ENCODE data around the gene SH3RF3.

Gene SH3RF3

GRCh38 chr2:109454765-109455394 is 325.9 kb downstream of the SH3RF3 start:
- POLR2A ChIA-PET: no interaction called here

GRCh38 chr2:109455731-109456691 is 327.0 kb downstream of the SH3RF3 start:
- CTCF ChIA-PET: interaction anchor here (1.6 kb wide), 1 partner anchor 54 kb away, joined by 4 read pairs; no protein-coding TSS in a partner anchor
- Histone ChIP-seq H3K27ac (ENCODE audit: insufficient read depth in 1 of 2, low read depth in 1 of 2, low read length in 2 of 2, poor library complexity in 1 of 2, severe bottlenecking in 2 of 2) (no peak overlapping the region), H3K4me3 (ENCODE audit: control insufficient read depth in 1 of 7, extremely low read depth in 1 of 7, insufficient read depth in 4 of 7, low read depth in 2 of 7, low read length in 6 of 7) (no peak overlapping the region), H3K27me3 (replicated peaks in 2 of 5; ENCODE audit: control insufficient read depth in 4 of 5, insufficient read depth in 5 of 5, low read length in 4 of 5) (no peaks in the 10 kb centered on the region), H3K4me1 (ENCODE audit: control extremely low read depth in 1 of 4, control insufficient read depth in 4 of 4, insufficient read depth in 4 of 4, low read length in 3 of 4) (peaks cover 0 to 21% (median 9%) of the 10 kb centered on the region in 4 experiments), H3K36me3 (ENCODE audit: control insufficient read depth in 4 of 4, insufficient read depth in 4 of 4, low read length in 3 of 4) (no peaks in the 10 kb centered on the region), H3K9me3 (ENCODE audit: control extremely low read depth in 1 of 5, control insufficient read depth in 4 of 5, insufficient read depth in 2 of 5, low read depth in 1 of 5, low read length in 4 of 5) (no peaks in the 10 kb centered on the region)
- WGBS (ENCODE audit: insufficient coverage): 93% methylated on average over 19 of the region's 21 CpGs
- POLR2A ChIA-PET: no interaction called here
- DNase-seq: no peak

More at GRCh38 chr2:109454765-109455394, 325.9 kb downstream of the SH3RF3 start:
- Histone ChIP-seq H3K9me3 (ENCODE audit: control extremely low read depth in 1 of 5, control insufficient read depth in 4 of 5, insufficient read depth in 2 of 5, low read depth in 1 of 5, low read length in 4 of 5) (no peaks in the 10 kb centered on the region), H3K4me3 (ENCODE audit: control insufficient read depth in 1 of 7, extremely low read depth in 1 of 7, insufficient read depth in 4 of 7, low read depth in 2 of 7, low read length in 6 of 7) (no peak overlapping the region), H3K36me3 (ENCODE audit: control insufficient read depth in 4 of 4, insufficient read depth in 4 of 4, low read length in 3 of 4) (no peaks in the 10 kb centered on the region), H3K27me3 (replicated peaks in 2 of 5; ENCODE audit: control insufficient read depth in 4 of 5, insufficient read depth in 5 of 5, low read length in 4 of 5) (no peaks in the 10 kb centered on the region), H3K27ac (ENCODE audit: insufficient read depth in 1 of 2, low read depth in 1 of 2, low read length in 2 of 2, poor library complexity in 1 of 2, severe bottlenecking in 2 of 2) (no peak overlapping the region), H3K4me1 (ENCODE audit: control extremely low read depth in 1 of 4, control insufficient read depth in 4 of 4, insufficient read depth in 4 of 4, low read length in 3 of 4) (peaks cover 0 to 26% (median 9%) of the 10 kb centered on the region in 4 experiments)
- DNase-seq: no peak
- WGBS (ENCODE audit: insufficient coverage): 92% methylated on average over 5 of the region's 7 CpGs
- CTCF ChIA-PET: interaction anchor here (1.6 kb wide), 1 partner anchor 55 kb away, joined by 4 read pairs; no protein-coding TSS in a partner anchor

GRCh38 chr2:109456776-109457175 is 327.8 kb downstream of the SH3RF3 start:
- ChIA-PET POLR2A (no interaction called here), CTCF (no interaction called here)
- Histone ChIP-seq H3K27ac (ENCODE audit: insufficient read depth in 1 of 2, low read depth in 1 of 2, low read length in 2 of 2, poor library complexity in 1 of 2, severe bottlenecking in 2 of 2) (no peak overlapping the region), H3K4me3 (ENCODE audit: control insufficient read depth in 1 of 7, extremely low read depth in 1 of 7, insufficient read depth in 4 of 7, low read depth in 2 of 7, low read length in 6 of 7) (no peak overlapping the region), H3K4me1 (ENCODE audit: control extremely low read depth in 1 of 4, control insufficient read depth in 4 of 4, insufficient read depth in 4 of 4, low read length in 3 of 4) (peaks cover 0 to 14% (median 7%) of the 10 kb centered on the region in 4 experiments), H3K36me3 (ENCODE audit: control insufficient read depth in 4 of 4, insufficient read depth in 4 of 4, low read length in 3 of 4) (no peaks in the 10 kb centered on the region), H3K9me3 (ENCODE audit: control extremely low read depth in 1 of 5, control insufficient read depth in 4 of 5, insufficient read depth in 2 of 5, low read depth in 1 of 5, low read length in 4 of 5) (no peaks in the 10 kb centered on the region), H3K27me3 (replicated peaks in 2 of 5; ENCODE audit: control insufficient read depth in 4 of 5, insufficient read depth in 5 of 5, low read length in 4 of 5) (no peaks in the 10 kb centered on the region)
- 90% methylated on average over 4 of the region's 8 CpGs for WGBS (ENCODE audit: insufficient coverage)
- DNase-seq: no peak

- H3K27ac ChIP-seq (ENCODE audit: insufficient read depth in 1 of 2, low read depth in 1 of 2, low read length in 2 of 2, poor library complexity in 1 of 2, severe bottlenecking in 2 of 2): no peak overlapping the region
- H3K27me3 ChIP-seq (replicated peaks in 2 of 5; ENCODE audit: control insufficient read depth in 4 of 5, insufficient read depth in 5 of 5, low read length in 4 of 5): no peaks in the 10 kb centered on the region
- no peak overlapping the region for H3K4me3 ChIP-seq (ENCODE audit: control insufficient read depth in 1 of 7, extremely low read depth in 1 of 7, insufficient read depth in 4 of 7, low read depth in 2 of 7, low read length in 6 of 7)
- H3K36me3 ChIP-seq (ENCODE audit: control insufficient read depth in 4 of 4, insufficient read depth in 4 of 4, low read length in 3 of 4): no peaks in the 10 kb centered on the region
- ChIA-PET CTCF (no interaction called here), POLR2A (no interaction called here)
- 98% methylated on average over 9 of the region's 9 CpGs for WGBS (ENCODE audit: insufficient coverage)
- DNase-seq: no peak
- peaks cover 0 to 8% (median 1%) of the 10 kb centered on the region in 4 experiments for H3K4me1 ChIP-seq (ENCODE audit: control extremely low read depth in 1 of 4, control insufficient read depth in 4 of 4, insufficient read depth in 4 of 4, low read length in 3 of 4)
- H3K9me3 ChIP-seq (ENCODE audit: control extremely low read depth in 1 of 5, control insufficient read depth in 4 of 5, insufficient read depth in 2 of 5, low read depth in 1 of 5, low read length in 4 of 5): no peaks in the 10 kb centered on the region
These were observed 328.4 kb downstream of the SH3RF3 start for GRCh38 chr2:109457366-109457765.

GRCh38 chr2:109457794-109458193 is 328.8 kb downstream of the SH3RF3 start:
- POLR2A ChIA-PET: no interaction called here

GRCh38 chr2:109458512-109458911 is 329.5 kb downstream of the SH3RF3 start:
- CTCF ChIA-PET: no interaction called here
- WGBS (ENCODE audit: insufficient coverage): no CpG with 5 or more reads among the region's 1 CpG
- POLR2A ChIA-PET: no interaction called here

More at GRCh38 chr2:109457794-109458193, 328.8 kb downstream of the SH3RF3 start:
- CTCF ChIA-PET: no interaction called here
- Histone ChIP-seq H3K36me3 (ENCODE audit: control insufficient read depth in 4 of 4, insufficient read depth in 4 of 4, low read length in 3 of 4) (no peaks in the 10 kb centered on the region), H3K27ac (ENCODE audit: insufficient read depth in 1 of 2, low read depth in 1 of 2, low read length in 2 of 2, poor library complexity in 1 of 2, severe bottlenecking in 2 of 2) (no peak overlapping the region), H3K4me1 (ENCODE audit: control extremely low read depth in 1 of 4, control insufficient read depth in 4 of 4, insufficient read depth in 4 of 4, low read length in 3 of 4) (peaks cover 0 to 3% (median 0%) of the 10 kb centered on the region in 4 experiments), H3K9me3 (ENCODE audit: control extremely low read depth in 1 of 5, control insufficient read depth in 4 of 5, insufficient read depth in 2 of 5, low read depth in 1 of 5, low read length in 4 of 5) (no peaks in the 10 kb centered on the region), H3K27me3 (replicated peaks in 2 of 5; ENCODE audit: control insufficient read depth in 4 of 5, insufficient read depth in 5 of 5, low read length in 4 of 5) (no peaks in the 10 kb centered on the region), H3K4me3 (ENCODE audit: control insufficient read depth in 1 of 7, extremely low read depth in 1 of 7, insufficient read depth in 4 of 7, low read depth in 2 of 7, low read length in 6 of 7) (no peak overlapping the region)
- DNase-seq: no peak
- WGBS (ENCODE audit: insufficient coverage): 82% methylated on average over 4 of the region's 7 CpGs

GRCh38 chr2:109459485-109459884 is 330.5 kb downstream of the SH3RF3 start:
- Histone ChIP-seq H3K4me1 (ENCODE audit: control extremely low read depth in 1 of 4, control insufficient read depth in 4 of 4, insufficient read depth in 4 of 4, low read length in 3 of 4) (no peaks in the 10 kb centered on the region), H3K4me3 (ENCODE audit: control insufficient read depth in 1 of 7, extremely low read depth in 1 of 7, insufficient read depth in 4 of 7, low read depth in 2 of 7, low read length in 6 of 7) (no peak overlapping the region), H3K27ac (ENCODE audit: insufficient read depth in 1 of 2, low read depth in 1 of 2, low read length in 2 of 2, poor library complexity in 1 of 2, severe bottlenecking in 2 of 2) (no peak overlapping the region), H3K27me3 (replicated peaks in 2 of 5; ENCODE audit: control insufficient read depth in 4 of 5, insufficient read depth in 5 of 5, low read length in 4 of 5) (no peaks in the 10 kb centered on the region), H3K36me3 (ENCODE audit: control insufficient read depth in 4 of 4, insufficient read depth in 4 of 4, low read length in 3 of 4) (no peaks in the 10 kb centered on the region), H3K9me3 (ENCODE audit: control extremely low read depth in 1 of 5, control insufficient read depth in 4 of 5, insufficient read depth in 2 of 5, low read depth in 1 of 5, low read length in 4 of 5) (no peaks in the 10 kb centered on the region)
- no peak for DNase-seq
- ChIA-PET POLR2A (no interaction called here), CTCF (no interaction called here)
- WGBS (ENCODE audit: insufficient coverage): 95% methylated on average over 5 of the region's 6 CpGs

More at GRCh38 chr2:109458512-109458911, 329.5 kb downstream of the SH3RF3 start:
- Histone ChIP-seq H3K4me3 (ENCODE audit: control insufficient read depth in 1 of 7, extremely low read depth in 1 of 7, insufficient read depth in 4 of 7, low read depth in 2 of 7, low read length in 6 of 7) (no peak overlapping the region), H3K9me3 (ENCODE audit: control extremely low read depth in 1 of 5, control insufficient read depth in 4 of 5, insufficient read depth in 2 of 5, low read depth in 1 of 5, low read length in 4 of 5) (no peaks in the 10 kb centered on the region), H3K36me3 (ENCODE audit: control insufficient read depth in 4 of 4, insufficient read depth in 4 of 4, low read length in 3 of 4) (no peaks in the 10 kb centered on the region), H3K27me3 (replicated peaks in 2 of 5; ENCODE audit: control insufficient read depth in 4 of 5, insufficient read depth in 5 of 5, low read length in 4 of 5) (no peaks in the 10 kb centered on the region), H3K4me1 (ENCODE audit: control extremely low read depth in 1 of 4, control insufficient read depth in 4 of 4, insufficient read depth in 4 of 4, low read length in 3 of 4) (no peaks in the 10 kb centered on the region), H3K27ac (ENCODE audit: insufficient read depth in 1 of 2, low read depth in 1 of 2, low read length in 2 of 2, poor library complexity in 1 of 2, severe bottlenecking in 2 of 2) (no peak overlapping the region)
- no peak for DNase-seq

Data from common myeloid progenitor, CD34-positive (primary cell).